Measurements from ENCODE around the gene TRABD2A.
"Not testable (repeated sequence)": the region's sequence is repeated elsewhere in the genome, so short reads cannot be mapped to it uniquely, and the experiment has no call there.

- TF ChIP-seq EZH2 (IDR thresholded peaks at IDR 0.05); POLR2AphosphoS5 (IDR thresholded peaks at IDR 0.05; ENCODE audit: borderline replicate concordance, low read depth, low read length): not testable (repeated sequence)
These were observed 107.3 kb downstream of the TRABD2A start for GRCh38 chr2:84773562-84773961.
